Smooth muscle cell (in vitro differentiated cells): ENCODE data around the gene SARNP. TPM values are rescaled to one million over a fixed set of nuclear protein-coding genes. Genes with fewer than 3 reads are reported as not detected.

ENCODE experiments used
- DNase-seq: peaks from one replicate; lab custom pipeline; 2025; ENCODE audit not compliant: unreplicated experiment; lab: John Stamatoyannopoulos, UW
- H2AFZ ChIP-seq: fragments of 200-600 bp; sonication (generic); 2 replicates; pipeline ENCODE4 v1.6.0; 2016; ENCODE audit warnings: antibody characterized with exemption, low read depth, mild to moderate bottlenecking
- H3F3A ChIP-seq: fragments of 200-600 bp; sonication (generic); 2 replicates; pipeline ENCODE4 v1.6.0; 2017; ENCODE audit warnings: antibody characterized with exemption, low read depth
- H3K27ac ChIP-seq: fragments of 200-600 bp; sonication (generic); 2 replicates; pipeline ENCODE4 v1.5.1; 2016; ENCODE audit warnings: low read depth, mild to moderate bottlenecking
- H3K27me3 ChIP-seq: fragments of 200-600 bp; sonication (generic); 2 replicates; pipeline ENCODE4 v1.6.1; 2016; ENCODE audit warnings: low read depth, mild to moderate bottlenecking
- H3K36me3 ChIP-seq: fragments of 200-600 bp; sonication (generic); 2 replicates; pipeline ENCODE4 v1.5.1; 2016; ENCODE audit warnings: low read depth
- H3K4me1 ChIP-seq: fragments of 200-600 bp; sonication (generic); 2 replicates; pipeline ENCODE4 v1.5.1; 2016; ENCODE audit warnings: low read depth
- H3K4me2 ChIP-seq: fragments of 200-600 bp; sonication (generic); 2 replicates; pipeline ENCODE4 v1.6.0; 2016; ENCODE audit warnings: mild to moderate bottlenecking
- H3K4me3 ChIP-seq: fragments of 200-600 bp; sonication (generic); 2 replicates; pipeline ENCODE4 v1.5.1; 2016; ENCODE audit warnings: mild to moderate bottlenecking
- H3K79me2 ChIP-seq: fragments of 200-600 bp; sonication (generic); 2 replicates; pipeline ENCODE4 v1.6.0; 2016; ENCODE audit warnings: low read depth, mild to moderate bottlenecking
- H3K9ac ChIP-seq: fragments of 200-600 bp; sonication (generic); 2 replicates; pipeline ENCODE4 v1.6.0; 2016; ENCODE audit warnings: low read depth
- H3K9me3 ChIP-seq: fragments of 200-600 bp; sonication (generic); replicated peaks from 2 replicates; pipeline ENCODE4 v1.5.1; 2016; ENCODE audit warnings: low read depth
- H4K20me1 ChIP-seq: fragments of 200-600 bp; sonication (generic); 2 replicates; pipeline ENCODE4 v1.6.0; 2016; ENCODE audit warnings: low read depth
- WGBS: methylation state at CpG from one replicate; pipeline ENCODE4 v1.1.7; 2016; ENCODE audit warnings: low lambda C conversion rate; 5-methylcytosine and 5-hydroxymethylcytosine counted together
- polyA plus RNA-seq: library from polyadenylated mRNA; unstranded; fragments of >200 nt; fragmentation: Nextera tagmentation; extraction: Ambion mirVana; gene quantifications from 2 replicates; pipeline ENCODE4 v1.2.1, GENCODE V29; 2016
- total RNA-seq: library from RNA; depleted of rRNA; stranded (reverse); fragments of >200 nt; gene quantifications from 2 replicates; pipeline ENCODE4 v1.2.3, GENCODE V29; 2014
- TF ChIP-seq, protein P1 (sequence below): fragments of 200-600 bp; sonication (generic); IDR thresholded peaks from 2 replicates; pipeline ENCODE4 v1.5.1; 2017; ENCODE audit warnings: borderline replicate concordance, mild to moderate bottlenecking, antibody characterized with exemption; ENCODE audit not compliant: insufficient read depth, poor library complexity, severe bottlenecking

Gene SARNP
- total and polyA plus RNA-seq, 2 experiments from 2014 or later = 128 to 169 TPM

DNA sequence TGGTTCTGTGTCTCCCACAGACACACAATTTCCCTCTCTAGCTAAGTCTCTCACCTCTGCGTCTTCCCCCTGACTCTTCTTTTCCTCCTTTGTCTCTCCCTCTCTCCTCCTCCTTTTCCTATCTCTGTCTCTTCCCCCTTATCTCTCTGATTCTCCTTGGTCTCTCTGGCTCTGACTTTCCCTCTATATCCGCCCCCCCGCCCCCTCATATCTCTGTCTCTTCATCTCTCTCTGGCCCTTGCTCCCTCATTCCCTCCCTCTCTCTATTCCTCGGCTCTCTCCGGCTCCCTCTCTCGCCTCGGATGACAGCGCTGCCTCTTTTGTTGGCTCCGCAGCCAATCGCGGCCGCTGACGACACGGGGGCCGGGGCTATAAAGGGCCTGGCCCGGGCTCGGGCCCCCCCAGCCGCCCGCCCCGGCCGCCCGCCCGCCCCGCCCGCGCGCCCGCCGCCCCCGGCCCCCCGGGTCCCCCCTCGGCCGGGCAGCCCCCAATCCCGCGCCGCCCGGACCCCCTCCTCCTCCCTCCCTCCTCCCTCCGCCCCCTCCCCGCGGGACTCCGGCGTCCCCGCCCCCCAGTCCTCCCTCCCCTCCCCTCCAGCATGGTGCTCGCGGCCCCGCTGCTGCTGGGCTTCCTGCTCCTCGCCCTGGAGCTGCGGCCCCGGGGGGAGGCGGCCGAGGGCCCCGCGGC, 74.7 kb downstream of the SARNP start, which contains the start of gene GDF11:
Gene GDF11, plus strand, starts transcription at position 404 of the 687 bp plus-strand sequence. Its CDS starts 195 bp downstream, at position 599.
- H3K4me2 ChIP-seq = peak within 1 kb of the TSS; percentile 96
- TF ChIP-seq, protein P1, sequence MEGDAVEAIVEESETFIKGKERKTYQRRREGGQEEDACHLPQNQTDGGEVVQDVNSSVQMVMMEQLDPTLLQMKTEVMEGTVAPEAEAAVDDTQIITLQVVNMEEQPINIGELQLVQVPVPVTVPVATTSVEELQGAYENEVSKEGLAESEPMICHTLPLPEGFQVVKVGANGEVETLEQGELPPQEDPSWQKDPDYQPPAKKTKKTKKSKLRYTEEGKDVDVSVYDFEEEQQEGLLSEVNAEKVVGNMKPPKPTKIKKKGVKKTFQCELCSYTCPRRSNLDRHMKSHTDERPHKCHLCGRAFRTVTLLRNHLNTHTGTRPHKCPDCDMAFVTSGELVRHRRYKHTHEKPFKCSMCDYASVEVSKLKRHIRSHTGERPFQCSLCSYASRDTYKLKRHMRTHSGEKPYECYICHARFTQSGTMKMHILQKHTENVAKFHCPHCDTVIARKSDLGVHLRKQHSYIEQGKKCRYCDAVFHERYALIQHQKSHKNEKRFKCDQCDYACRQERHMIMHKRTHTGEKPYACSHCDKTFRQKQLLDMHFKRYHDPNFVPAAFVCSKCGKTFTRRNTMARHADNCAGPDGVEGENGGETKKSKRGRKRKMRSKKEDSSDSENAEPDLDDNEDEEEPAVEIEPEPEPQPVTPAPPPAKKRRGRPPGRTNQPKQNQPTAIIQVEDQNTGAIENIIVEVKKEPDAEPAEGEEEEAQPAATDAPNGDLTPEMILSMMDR = no peak
- peak within 1 kb of the TSS; percentile 80 for H3K4me3 ChIP-seq
- H3F3A ChIP-seq = peaks cover 4% of the 10 kb centered on the region
- peak within 1 kb of the TSS; percentile 70 for H3K27ac ChIP-seq
- H3K36me3 ChIP-seq = no peaks in the 10 kb centered on the region
- H3K27me3 ChIP-seq = no peaks in the 10 kb centered on the region
- peak within 1 kb of the TSS; percentile 61 for H3K9ac ChIP-seq
- peaks cover 38% of the 10 kb centered on the region for H3K4me1 ChIP-seq
- H3K9me3 ChIP-seq = no peaks in the 10 kb centered on the region
- DNase-seq = peak; percentile 62
- peak within 1 kb of the TSS; percentile 87 for H2AFZ ChIP-seq
- peaks cover 7% of the 10 kb centered on the region for H3K79me2 ChIP-seq
- 3% methylated on average over 6 of the region's 53 CpGs for WGBS
- peaks cover 37% of the 10 kb centered on the region for H4K20me1 ChIP-seq

DNA sequence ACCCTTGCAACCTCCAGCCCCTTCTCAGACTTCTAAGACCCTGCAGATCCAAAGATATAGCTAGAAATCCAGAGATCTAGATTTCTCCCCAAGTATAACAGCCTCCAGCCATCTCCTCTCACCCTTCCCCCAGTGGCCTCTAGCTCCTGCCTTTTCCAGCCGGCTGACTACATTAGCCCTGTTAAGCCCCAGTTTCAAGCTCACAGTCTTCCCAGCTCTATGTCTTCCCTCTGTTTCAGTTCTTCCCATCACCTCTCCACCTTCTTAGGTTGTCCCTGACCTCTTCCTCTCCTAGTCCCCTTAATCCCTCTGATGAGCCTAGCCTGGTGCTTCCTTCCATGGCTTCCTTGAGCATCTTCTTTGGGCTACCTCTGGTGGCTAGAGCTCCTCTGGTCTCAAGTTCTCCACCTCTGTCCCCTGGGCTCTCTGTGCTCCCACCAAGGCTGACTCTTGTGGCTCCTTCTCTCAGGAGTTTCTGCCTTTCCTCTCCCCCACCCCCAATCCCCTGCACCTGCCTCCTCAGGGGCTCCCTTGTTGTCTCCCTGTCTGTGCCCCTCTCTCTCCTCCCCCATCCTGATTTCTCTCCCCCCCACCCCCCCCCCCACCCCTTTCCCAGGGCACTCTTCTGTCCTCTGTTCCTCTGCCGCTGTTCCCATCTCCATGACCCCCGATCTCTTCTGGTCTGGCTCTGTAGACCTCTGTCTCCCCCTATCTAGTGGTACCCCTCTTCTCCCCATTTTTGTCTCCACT, 75.4 kb downstream of the SARNP start:
- H3F3A ChIP-seq = peaks cover 12% of the 10 kb centered on the region
- H3K36me3 ChIP-seq = no peaks in the 10 kb centered on the region
- no peaks in the 10 kb centered on the region for H3K9me3 ChIP-seq
- peaks cover 39% of the 10 kb centered on the region for H3K4me1 ChIP-seq
- peak overlapping the region; percentile 70 for H3K27ac ChIP-seq
- WGBS = 5% methylated on average over 1 of the region's 3 CpGs
- peaks cover 30% of the 10 kb centered on the region for H4K20me1 ChIP-seq
- H2AFZ ChIP-seq = peak overlapping the region; percentile 87
- peak overlapping the region; percentile 80 for H3K4me3 ChIP-seq
- TF ChIP-seq, protein P1 = no peak
- peak overlapping the region; percentile 86 for H3K4me2 ChIP-seq
- no peaks in the 10 kb centered on the region for H3K27me3 ChIP-seq
- DNase-seq = no peak
- H3K9ac ChIP-seq = peak overlapping the region; percentile 56
- no peaks in the 10 kb centered on the region for H3K79me2 ChIP-seq

DNA sequence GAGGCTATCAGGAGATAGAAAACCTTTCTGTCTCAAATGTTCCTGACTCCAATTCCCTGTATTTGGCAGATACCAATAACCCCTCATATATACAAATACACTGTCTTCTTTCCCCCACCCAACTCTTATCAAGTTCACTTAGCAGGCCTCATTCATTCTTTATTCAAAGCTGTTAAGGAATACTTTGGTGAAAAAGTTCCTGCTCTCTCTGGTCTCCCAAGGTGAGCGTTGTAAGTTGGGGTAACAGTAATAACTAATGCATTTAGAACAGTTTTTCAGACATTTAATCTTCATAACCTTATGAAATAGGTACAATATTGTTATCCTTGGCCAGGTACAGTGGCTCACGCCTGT, 78.5 kb downstream of the SARNP start:
- no peaks in the 10 kb centered on the region for H4K20me1 ChIP-seq
- peaks cover 17% of the 10 kb centered on the region for H3K4me1 ChIP-seq
- no peaks in the 10 kb centered on the region for H3K9me3 ChIP-seq
- no peak for DNase-seq
- no peak overlapping the region for H2AFZ ChIP-seq
- peak overlapping the region; percentile 91 for H3K4me2 ChIP-seq
- no peaks in the 10 kb centered on the region for H3K79me2 ChIP-seq
- H3K27ac ChIP-seq = no peak overlapping the region
- no peak overlapping the region for H3K9ac ChIP-seq
- TF ChIP-seq, protein P1 = no peak
- WGBS = 88% methylated on average over 2 of the region's 2 CpGs
- H3K4me3 ChIP-seq = peak overlapping the region; percentile 70
- H3F3A ChIP-seq = peaks cover 13% of the 10 kb centered on the region
- H3K27me3 ChIP-seq = no peaks in the 10 kb centered on the region
- H3K36me3 ChIP-seq = no peaks in the 10 kb centered on the region
